HepG2 (cell line): ENCODE results near the gene SFT2D1. TPM values are rescaled to one million over a fixed set of nuclear protein-coding genes. Genes with fewer than 3 reads are reported as not detected.

Experiments used
- ATAC-seq: fragments of 200-7000 bp; cut with Tn5 transposase; 3 replicates; pipeline ENCODE4 v1.9.1; 2020; ENCODE audit warnings: mild to moderate bottlenecking, moderate library complexity
- BruUV-seq: library from RNA; stranded (reverse); fragments of 400-500 nt; replicated peaks from 2 replicates; lab custom pipeline; 2021; lab: Mats Ljungman, UMichigan
- CTCF ChIA-PET: fragments of 300-600 bp; formaldehyde crosslinking; extraction: SDS; loops from one replicate; lab custom pipeline; 2021; ENCODE audit warnings: low total read pairs, inconsistent platforms, low intra/inter-chr PET ratio; lab: Yijun Ruan, JAX
- POLR2A ChIA-PET: fragments of 350-600 bp; sonication (Branson Sonifier 250); formaldehyde crosslinking; loops from one replicate; lab custom pipeline; 2020; ENCODE audit warnings: antibody characterized with exemption, inconsistent platforms; lab: Yijun Ruan, JAX
- DNase-seq: peaks from one replicate; pipeline ENCODE4 v3.0.0-alpha.2; 2015; ENCODE audit warnings: low spot score
- FAIRE-seq: peaks from 3 replicates; lab custom pipeline; 2011; peaks lifted over from hg19 to GRCh38; lab: Jason Lieb, UNC
- H2AFZ ChIP-seq: one replicate; pipeline ENCODE4 v1.6.1; 2011; ENCODE audit warnings: low read length, inconsistent platforms
- H3K27ac ChIP-seq: fragments of 300-600 bp; 3 replicates; pipeline ENCODE4 v1.8.0; 2011; ENCODE audit warnings: mixed run types, mild to moderate bottlenecking, mixed read lengths, low read length, inconsistent platforms; ENCODE audit not compliant: insufficient read depth; ENCODE audit errors: extremely low read length
- H3K27me3 ChIP-seq, 2 experiments: fragments of 200-600 bp in 1 of 2; 2 replicates in 1 of 2; 3 replicates in 1 of 2; pipeline versions ENCODE4 v1.6.0 to v1.8.0; 2011; ENCODE audit warnings: low read length in 2 of 2, mild to moderate bottlenecking in 2 of 2, moderate library complexity in 2 of 2, inconsistent platforms in 1 of 2; ENCODE audit not compliant: insufficient read depth in 2 of 2, control insufficient read depth in 1 of 2
- H3K36me3 ChIP-seq, 2 experiments: fragments of 200-600 bp in 1 of 2; replicated peaks in 1 of 2; 2 replicates in 1 of 2; 3 replicates in 1 of 2; pipeline versions ENCODE4 v1.5.1 to v1.8.0; 2011; ENCODE audit warnings: low read length in 2 of 2, inconsistent platforms in 1 of 2; ENCODE audit not compliant: insufficient read depth in 2 of 2, control insufficient read depth in 1 of 2
- H3K4me1 ChIP-seq: 2 replicates; pipeline ENCODE4 v1.5.1; 2012; ENCODE audit warnings: low read length, inconsistent platforms; ENCODE audit not compliant: insufficient read depth
- H3K4me2 ChIP-seq: 2 replicates; pipeline ENCODE4 v1.6.0; 2011; ENCODE audit warnings: low read depth, low read length, inconsistent platforms
- H3K4me3 ChIP-seq, 3 experiments: fragments of 200-600 bp in 1 of 3; sonication (generic), shearing (Covaris generic) in 1 of 3; replicated peaks in 1 of 3; 2 replicates each; pipeline ENCODE4 v1.5.1; 2011 to 2016; ENCODE audit warnings: low read length in 3 of 3, inconsistent platforms in 2 of 3, low read depth in 2 of 3, mild to moderate bottlenecking in 2 of 3, control low read depth in 1 of 3, mixed read lengths in 1 of 3; ENCODE audit not compliant: insufficient read depth in 1 of 3
- H3K79me2 ChIP-seq: one replicate; pipeline ENCODE4 v1.6.1; 2011; ENCODE audit warnings: low read length, inconsistent platforms; ENCODE audit not compliant: insufficient read depth
- H3K9ac ChIP-seq: 2 replicates; pipeline ENCODE4 v1.6.0; 2011; ENCODE audit warnings: mild to moderate bottlenecking, low read depth, low read length, inconsistent platforms; ENCODE audit not compliant: insufficient read depth
- H3K9me3 ChIP-seq: 2 replicates; pipeline ENCODE4 v1.5.1; 2012; ENCODE audit warnings: mild to moderate bottlenecking, low read length
- H4K20me1 ChIP-seq: 2 replicates; pipeline ENCODE4 v1.6.0; 2011; ENCODE audit warnings: inconsistent platforms, mild to moderate bottlenecking, low read length, moderate library complexity; ENCODE audit not compliant: insufficient read depth
- ATM ChIP-seq: fragments of 450-650 bp; IDR thresholded peaks from 2 replicates; pipeline ENCODE4 v1.7.1; 2017; ENCODE audit warnings: mild to moderate bottlenecking, borderline replicate concordance
- CREB1 ChIP-seq, 2 experiments: fragments of 450-650 bp in 1 of 2; IDR thresholded peaks; 2 replicates each; pipeline ENCODE4 v1.6.1; 2016 to 2017; ENCODE audit warnings: control low read depth in 1 of 2, mild to moderate bottlenecking in 1 of 2, missing compliant biosample characterization in 1 of 2, missing genetic modification characterization in 1 of 2
- HNF4G ChIP-seq, 2 experiments: sonication (generic) in 1 of 2; formaldehyde crosslinking in 1 of 2; IDR thresholded peaks; 2 replicates each; pipeline versions ENCODE4 v1.4.0 to v1.6.1; 2011 to 2020; ENCODE audit warnings: borderline replicate concordance in 2 of 2, low read depth in 2 of 2, mild to moderate bottlenecking in 2 of 2, low read length in 1 of 2, missing genetic modification reagents in 1 of 2, moderate library complexity in 1 of 2
- SNAPC2 ChIP-seq: sonication (generic); formaldehyde crosslinking; IDR thresholded peaks from 2 replicates; pipeline ENCODE4 v1.8.1; 2022; ENCODE audit warnings: mild to moderate bottlenecking, missing genetic modification reagents
- SRY ChIP-seq: sonication (generic); formaldehyde crosslinking; IDR thresholded peaks from 2 replicates; pipeline ENCODE4 v1.8.0; 2022; ENCODE audit warnings: mild to moderate bottlenecking, missing genetic modification reagents
- ZBTB20 ChIP-seq: sonication (generic); formaldehyde crosslinking; IDR thresholded peaks from 2 replicates; pipeline ENCODE4 v1.8.1; 2023; ENCODE audit warnings: missing genetic modification reagents, low read depth, mild to moderate bottlenecking, borderline replicate concordance
- ZNF660 ChIP-seq: sonication (generic); formaldehyde crosslinking; IDR thresholded peaks from 2 replicates; pipeline ENCODE4 v1.5.1; 2020; ENCODE audit warnings: mild to moderate bottlenecking, low read depth, missing genetic modification reagents, borderline replicate concordance
- ZNF724P ChIP-seq: sonication (generic); formaldehyde crosslinking; IDR thresholded peaks from 2 replicates; pipeline ENCODE4 v1.8.0; 2022; ENCODE audit warnings: missing genetic modification reagents, borderline replicate concordance
- ZNF83 ChIP-seq: sonication (generic); formaldehyde crosslinking; IDR thresholded peaks from 2 replicates; pipeline ENCODE4 v1.4.0; 2020; ENCODE audit warnings: missing genetic modification reagents, mild to moderate bottlenecking, borderline replicate concordance
- WGBS: methylation state at CpG from one replicate; pipeline ENCODE4 v1.1.6; 2017; ENCODE audit warnings: low lambda C conversion rate; 5-methylcytosine and 5-hydroxymethylcytosine counted together
- in situ Hi-C: cut with HindIII; loops from 2 replicates; pipeline ENCODE4 v1.10.0; 2017; ENCODE audit warnings: low pct_unique_long_range_greater_than_20kb; ENCODE audit not compliant: extremely low pct_ligation_motif_present
- intact Hi-C: fragments of 100-400 bp; cut with micrococcal nuclease; formaldehyde crosslinking; loops from one replicate; pipeline ENCODE4 v1.10.0; 2022; ENCODE audit not compliant: unreplicated experiment
- polyA plus RNA-seq, 8 experiments: library from polyadenylated mRNA; depleted of rRNA in 3 of 8; stranded (reverse) in 7 of 8; unstranded in 1 of 8; fragments of >200 nt; fragmentation: Illumina TruSeq in 4 of 8; extraction: Trizol in 4 of 8; gene quantifications; 2 replicates each; pipeline versions ENCODE4 v1.2.1 to v1.2.3, GENCODE V29; 2011 to 2016; ENCODE audit warnings: low read depth in 4 of 8, missing spikeins in 1 of 8, mixed read lengths in 1 of 8; ENCODE audit not compliant: insufficient read depth in 1 of 8
- total RNA-seq, 5 experiments: library from RNA; depleted of rRNA; stranded (reverse); fragments of >200 nt; fragmentation: Illumina TruSeq; extraction: Trizol; gene quantifications; 2 replicates each; pipeline ENCODE4 v1.2.3, GENCODE V29; 2016; ENCODE audit warnings: low read depth in 1 of 5
- TF ChIP-seq, protein P1 (sequence below): IDR thresholded peaks from 2 replicates; pipeline ENCODE4 v1.6.1; 2016; ENCODE audit warnings: control low read depth
- TF ChIP-seq, protein P2 (sequence below): sonication (generic); formaldehyde crosslinking; IDR thresholded peaks from 2 replicates; pipeline ENCODE4 v1.4.0; 2020; ENCODE audit warnings: mild to moderate bottlenecking, missing genetic modification reagents

SFT2D1 gene
- total and polyA plus RNA-seq, 2 of the 13 experiments (the other 11 are each of a cell fraction or from before 2014, with no cell fraction given) = 115 to 147 TPM

DNA sequence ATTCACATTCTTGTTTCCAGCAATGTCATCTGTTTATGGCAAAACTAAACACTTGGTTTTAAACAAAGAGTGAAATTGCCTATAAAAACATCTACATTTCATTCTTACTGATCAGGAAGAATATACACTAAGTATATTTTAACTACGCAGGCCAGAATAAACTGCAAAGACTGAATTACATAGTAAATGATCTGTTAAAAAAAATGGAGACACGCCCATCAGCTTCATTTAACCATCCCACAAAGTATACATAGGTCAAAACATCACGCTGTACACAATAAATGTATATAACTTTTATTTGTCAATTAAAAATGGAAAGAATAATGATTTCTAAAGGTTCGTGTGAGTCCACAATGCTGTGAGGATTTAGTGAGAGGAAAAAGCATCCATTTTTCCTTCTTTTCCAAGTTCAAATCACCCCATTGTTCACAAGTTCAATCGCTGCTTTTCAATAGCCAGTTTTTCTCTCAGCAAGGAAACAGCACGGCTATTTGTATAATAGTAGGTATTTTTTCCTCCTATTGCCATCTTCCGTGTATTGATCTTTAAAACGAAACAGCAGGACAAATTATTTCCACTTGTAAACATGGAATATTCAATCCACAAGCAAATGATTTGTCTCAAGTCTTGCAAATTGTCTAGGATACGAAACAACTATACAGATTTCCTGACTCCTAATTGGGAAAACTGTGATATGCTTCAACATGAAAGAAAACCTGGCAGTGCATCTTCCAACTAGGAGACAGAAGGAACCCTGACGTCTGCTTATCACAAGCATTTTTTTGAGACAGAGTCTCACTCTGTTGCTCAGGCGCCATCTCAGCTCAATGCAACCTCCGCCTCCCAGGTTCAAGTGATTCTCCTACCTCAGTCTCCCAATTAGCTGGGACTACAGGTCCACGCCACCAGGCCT, 10.6 kb downstream of the SFT2D1 start:
- no peak overlapping the region for H3K4me3 ChIP-seq
- in situ Hi-C loops = loop anchor here (5.0 kb wide), 1 partner anchor 41 kb away; no protein-coding TSS in a partner anchor
- TF ChIP-seq SNAPC2 (no peak), ZNF660 (CRISPR knock-in tag) (no peak), ZNF724P (no peak), SRY (no peak), ZNF83 (CRISPR knock-in tag) (no peak), ATM (no peak), CREB1 (IDR thresholded peaks at IDR 0.05) (no peak), CREB1 (CRISPR knock-in tag; IDR thresholded peaks at IDR 0.05) (no peak), ZBTB20 (no peak), HNF4G (IDR thresholded peaks at IDR 0.05; ENCODE audit: borderline replicate concordance, low read depth, low read length) (no peak), HNF4G (CRISPR knock-in tag; IDR thresholded peaks at IDR 0.05; ENCODE audit: borderline replicate concordance, low read depth) (no peak)
- TF ChIP-seq, protein P1, sequence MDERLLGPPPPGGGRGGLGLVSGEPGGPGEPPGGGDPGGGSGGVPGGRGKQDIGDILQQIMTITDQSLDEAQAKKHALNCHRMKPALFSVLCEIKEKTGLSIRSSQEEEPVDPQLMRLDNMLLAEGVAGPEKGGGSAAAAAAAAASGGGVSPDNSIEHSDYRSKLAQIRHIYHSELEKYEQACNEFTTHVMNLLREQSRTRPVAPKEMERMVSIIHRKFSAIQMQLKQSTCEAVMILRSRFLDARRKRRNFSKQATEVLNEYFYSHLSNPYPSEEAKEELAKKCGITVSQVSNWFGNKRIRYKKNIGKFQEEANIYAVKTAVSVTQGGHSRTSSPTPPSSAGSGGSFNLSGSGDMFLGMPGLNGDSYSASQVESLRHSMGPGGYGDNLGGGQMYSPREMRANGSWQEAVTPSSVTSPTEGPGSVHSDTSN (CRISPR knock-in tag) = no peak
- TF ChIP-seq, protein P2, sequence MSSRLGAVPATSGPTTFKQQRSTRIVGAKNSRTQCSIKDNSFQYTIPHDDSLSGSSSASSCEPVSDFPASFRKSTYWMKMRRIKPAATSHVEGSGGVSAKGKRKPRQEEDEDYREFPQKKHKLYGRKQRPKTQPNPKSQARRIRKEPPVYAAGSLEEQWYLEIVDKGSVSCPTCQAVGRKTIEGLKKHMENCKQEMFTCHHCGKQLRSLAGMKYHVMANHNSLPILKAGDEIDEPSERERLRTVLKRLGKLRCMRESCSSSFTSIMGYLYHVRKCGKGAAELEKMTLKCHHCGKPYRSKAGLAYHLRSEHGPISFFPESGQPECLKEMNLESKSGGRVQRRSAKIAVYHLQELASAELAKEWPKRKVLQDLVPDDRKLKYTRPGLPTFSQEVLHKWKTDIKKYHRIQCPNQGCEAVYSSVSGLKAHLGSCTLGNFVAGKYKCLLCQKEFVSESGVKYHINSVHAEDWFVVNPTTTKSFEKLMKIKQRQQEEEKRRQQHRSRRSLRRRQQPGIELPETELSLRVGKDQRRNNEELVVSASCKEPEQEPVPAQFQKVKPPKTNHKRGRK = no peak
- TF ChIP-seq, all 625 proteins: peak for 0
- H3K9me3 ChIP-seq = no peaks in the 10 kb centered on the region
- no TSS peak for BruUV-seq
- H3K4me1 ChIP-seq = peaks cover 33% of the 10 kb centered on the region; the same call in 1 of the 2 replicates
- ATAC-seq (no peak), FAIRE-seq (peak; percentile 18), DNase-seq (no peak)
- intact Hi-C loops = loop anchor here (2.0 kb wide), 1 partner anchor 57 kb away; no protein-coding TSS in a partner anchor
- ChIA-PET CTCF (interaction anchor here (1.1 to 2.6 kb wide), 2 partner anchors 50 to 68 kb away, joined by 3 to 17 read pairs; no protein-coding TSS in a partner anchor), POLR2A (interaction anchor here (1.0 to 1.4 kb wide), 4 partner anchors 10 to 29 kb away, joined by 3 to 11 read pairs (median 5); no protein-coding TSS in a partner anchor)
- H2AFZ ChIP-seq = no peak overlapping the region
- H3K27me3 ChIP-seq = no peaks in the 10 kb centered on the region
- 97% methylated on average over 13 of the region's 13 CpGs for WGBS
- H3K36me3 ChIP-seq = peaks cover 17 to 44% of the 10 kb centered on the region in 2 experiments
- no peak overlapping the region for H3K9ac ChIP-seq
- peaks cover 91% of the 10 kb centered on the region for H3K79me2 ChIP-seq
- peaks cover 28% of the 10 kb centered on the region for H4K20me1 ChIP-seq
- H3K27ac ChIP-seq = no peak overlapping the region
- no peak overlapping the region for H3K4me2 ChIP-seq
